Liver (tissue), 9 donors: ENCODE data around the gene DNAJA2. TPM values are rescaled to one million over a fixed set of nuclear protein-coding genes. Genes with fewer than 3 reads are reported as not detected.

Source experiments
- DNase-seq: peaks from one replicate; pipeline ENCODE4 v3.0.0-alpha.2; 2017; ENCODE audit warnings: low spot score
- H3K27ac ChIP-seq, 2 donors: one replicate each; pipeline ENCODE4 v1.7.0; 2013; ENCODE audit warnings: inconsistent platforms in 2 of 2, low read length in 2 of 2, control low read depth in 1 of 2, low read depth in 1 of 2, mild to moderate bottlenecking in 1 of 2
- H3K27me3 ChIP-seq, 4 donors: one replicate each; pipeline versions ENCODE4 v1.6.1 to v1.7.0; 2013; ENCODE audit warnings: low read length in 3 of 4, inconsistent platforms in 1 of 4, mild to moderate bottlenecking in 1 of 4, moderate library complexity in 1 of 4; ENCODE audit not compliant: control insufficient read depth in 4 of 4, insufficient read depth in 4 of 4
- H3K36me3 ChIP-seq, 4 donors: one replicate each; pipeline versions ENCODE4 v1.6.1 to v1.7.0; 2013; ENCODE audit warnings: low read length in 3 of 4, mild to moderate bottlenecking in 3 of 4, low read depth in 1 of 4, moderate library complexity in 1 of 4; ENCODE audit not compliant: control insufficient read depth in 4 of 4, insufficient read depth in 3 of 4
- H3K4me1 ChIP-seq, 4 donors: one replicate each; pipeline versions ENCODE4 v1.6.1 to v1.7.0; 2013; ENCODE audit warnings: low read length in 3 of 4, mild to moderate bottlenecking in 3 of 4, moderate library complexity in 1 of 4; ENCODE audit not compliant: control insufficient read depth in 4 of 4, insufficient read depth in 4 of 4
- H3K4me3 ChIP-seq, 3 donors: one replicate each; pipeline versions ENCODE4 v1.6.1 to v1.7.0; 2013; ENCODE audit warnings: low read length in 3 of 3, control low read depth in 1 of 3, low read depth in 1 of 3, mild to moderate bottlenecking in 1 of 3
- H3K9ac ChIP-seq, 2 donors: one replicate each; pipeline ENCODE4 v1.7.0; 2013; ENCODE audit warnings: low read length in 2 of 2, mild to moderate bottlenecking in 2 of 2, moderate library complexity in 2 of 2, control low read depth in 1 of 2, low read depth in 1 of 2
- H3K9me3 ChIP-seq, 4 donors: one replicate each; pipeline versions ENCODE4 v1.6.1 to v1.7.0; 2013; ENCODE audit warnings: low read length in 3 of 4; ENCODE audit not compliant: control insufficient read depth in 4 of 4
- EGR1 ChIP-seq, 2 donors: IDR thresholded peaks; 2 replicates each; pipeline ENCODE4 v1.6.1; 2016 to 2018; ENCODE audit warnings: antibody characterized with exemption in 2 of 2, low read depth in 2 of 2
- FOXA1 ChIP-seq: IDR thresholded peaks from 2 replicates; pipeline ENCODE4 v1.6.1; 2016; ENCODE audit warnings: antibody characterized with exemption
- GABPA ChIP-seq, 2 donors: IDR thresholded peaks in 1 of 2; conservative IDR thresholded peaks in 1 of 2; 2 replicates each; pipeline ENCODE4 v1.6.1; 2016; ENCODE audit warnings: antibody characterized with exemption in 2 of 2, mild to moderate bottlenecking in 1 of 2, moderate library complexity in 1 of 2
- NR2F2 ChIP-seq: IDR thresholded peaks from 2 replicates; pipeline ENCODE4 v1.6.1; 2016; ENCODE audit warnings: antibody characterized with exemption
- RAD21 ChIP-seq, 2 donors: IDR thresholded peaks; 2 replicates each; pipeline ENCODE4 v1.6.1; 2016; ENCODE audit warnings: antibody characterized with exemption in 2 of 2, mild to moderate bottlenecking in 2 of 2
- SP1 ChIP-seq: IDR thresholded peaks from 2 replicates; pipeline ENCODE4 v1.6.1; 2018; ENCODE audit warnings: antibody characterized with exemption, mild to moderate bottlenecking
- TAF1 ChIP-seq: conservative IDR thresholded peaks from 2 replicates; pipeline ENCODE4 v1.6.1; 2016; ENCODE audit warnings: antibody characterized with exemption, mild to moderate bottlenecking
- YY1 ChIP-seq: IDR thresholded peaks from 2 replicates; pipeline ENCODE4 v1.6.1; 2016; ENCODE audit warnings: antibody characterized with exemption, mild to moderate bottlenecking
- WGBS: extraction: QIAGEN DNeasy Blood & Tissue Kit; methylation state at CpG from one replicate; pipeline ENCODE4 v1.1.7; 2013; 5-methylcytosine and 5-hydroxymethylcytosine counted together
- polyA plus RNA-seq, 2 donors: library from polyadenylated mRNA; stranded (reverse) in 1 of 2; unstranded in 1 of 2; fragments of 200-250 nt in 1 of 2; fragments of >200 nt in 1 of 2; fragmentation: Nextera tagmentation in 1 of 2; extraction: Ambion mirVana in 1 of 2; gene quantifications; one replicate each; pipeline versions ENCODE4 v1.2.1 to v1.2.3, GENCODE V29; 2013 to 2015
- total RNA-seq, 2 donors: library from RNA; depleted of rRNA; stranded (reverse); fragments of >200 nt; gene quantifications; one replicate each; pipeline ENCODE4 v1.2.3, GENCODE V29; 2014
- TF ChIP-seq, protein P1 (sequence below): IDR thresholded peaks from 2 replicates; pipeline ENCODE4 v1.6.1; 2016; ENCODE audit warnings: antibody characterized with exemption
- TF ChIP-seq, protein P2 (sequence below): fragments of 150-350 bp; IDR thresholded peaks from 2 replicates; pipeline ENCODE4 v1.5.1; 2017; ENCODE audit warnings: improper control_type of control experiment, low read depth, low read length; ENCODE audit not compliant: missing input control
- TF ChIP-seq, protein P3 (sequence below): IDR thresholded peaks from 2 replicates; pipeline ENCODE4 v1.6.1; 2016; ENCODE audit warnings: antibody characterized with exemption
- TF ChIP-seq, protein P4 (sequence below): IDR thresholded peaks from 2 replicates; pipeline ENCODE4 v1.6.1; 2016; ENCODE audit warnings: antibody characterized with exemption, mild to moderate bottlenecking
- donor health status: healthy.
- donor health status: healthy.
- donor health status: healthy.
- donor health status: healthy.
- donor health status: healthy.

DNAJA2 gene
- total and polyA plus RNA-seq, 4 donors: 22.7 to 32.8 (median 25.5) TPM

- no peak for DNase-seq
- WGBS: 96% methylated on average over 3 of the region's 3 CpGs
- Histone ChIP-seq H3K9me3 (no peaks in the 10 kb centered on the region), H3K27me3 (no peaks in the 10 kb centered on the region), H3K27ac (no peak overlapping the region), H3K4me3 (no peak overlapping the region), H3K36me3 (peaks cover 2 to 50% (median 40%) of the 10 kb centered on the region in 4 donors), H3K9ac (no peak overlapping the region), H3K4me1 (peaks cover 5 to 30% (median 20%) of the 10 kb centered on the region in 4 donors)
- TF ChIP-seq, protein P1, sequence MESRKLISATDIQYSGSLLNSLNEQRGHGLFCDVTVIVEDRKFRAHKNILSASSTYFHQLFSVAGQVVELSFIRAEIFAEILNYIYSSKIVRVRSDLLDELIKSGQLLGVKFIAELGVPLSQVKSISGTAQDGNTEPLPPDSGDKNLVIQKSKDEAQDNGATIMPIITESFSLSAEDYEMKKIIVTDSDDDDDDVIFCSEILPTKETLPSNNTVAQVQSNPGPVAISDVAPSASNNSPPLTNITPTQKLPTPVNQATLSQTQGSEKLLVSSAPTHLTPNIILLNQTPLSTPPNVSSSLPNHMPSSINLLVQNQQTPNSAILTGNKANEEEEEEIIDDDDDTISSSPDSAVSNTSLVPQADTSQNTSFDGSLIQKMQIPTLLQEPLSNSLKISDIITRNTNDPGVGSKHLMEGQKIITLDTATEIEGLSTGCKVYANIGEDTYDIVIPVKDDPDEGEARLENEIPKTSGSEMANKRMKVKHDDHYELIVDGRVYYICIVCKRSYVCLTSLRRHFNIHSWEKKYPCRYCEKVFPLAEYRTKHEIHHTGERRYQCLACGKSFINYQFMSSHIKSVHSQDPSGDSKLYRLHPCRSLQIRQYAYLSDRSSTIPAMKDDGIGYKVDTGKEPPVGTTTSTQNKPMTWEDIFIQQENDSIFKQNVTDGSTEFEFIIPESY: no peak
- TF ChIP-seq, protein P2, sequence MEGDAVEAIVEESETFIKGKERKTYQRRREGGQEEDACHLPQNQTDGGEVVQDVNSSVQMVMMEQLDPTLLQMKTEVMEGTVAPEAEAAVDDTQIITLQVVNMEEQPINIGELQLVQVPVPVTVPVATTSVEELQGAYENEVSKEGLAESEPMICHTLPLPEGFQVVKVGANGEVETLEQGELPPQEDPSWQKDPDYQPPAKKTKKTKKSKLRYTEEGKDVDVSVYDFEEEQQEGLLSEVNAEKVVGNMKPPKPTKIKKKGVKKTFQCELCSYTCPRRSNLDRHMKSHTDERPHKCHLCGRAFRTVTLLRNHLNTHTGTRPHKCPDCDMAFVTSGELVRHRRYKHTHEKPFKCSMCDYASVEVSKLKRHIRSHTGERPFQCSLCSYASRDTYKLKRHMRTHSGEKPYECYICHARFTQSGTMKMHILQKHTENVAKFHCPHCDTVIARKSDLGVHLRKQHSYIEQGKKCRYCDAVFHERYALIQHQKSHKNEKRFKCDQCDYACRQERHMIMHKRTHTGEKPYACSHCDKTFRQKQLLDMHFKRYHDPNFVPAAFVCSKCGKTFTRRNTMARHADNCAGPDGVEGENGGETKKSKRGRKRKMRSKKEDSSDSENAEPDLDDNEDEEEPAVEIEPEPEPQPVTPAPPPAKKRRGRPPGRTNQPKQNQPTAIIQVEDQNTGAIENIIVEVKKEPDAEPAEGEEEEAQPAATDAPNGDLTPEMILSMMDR: no peak
- TF ChIP-seq, protein P3, sequence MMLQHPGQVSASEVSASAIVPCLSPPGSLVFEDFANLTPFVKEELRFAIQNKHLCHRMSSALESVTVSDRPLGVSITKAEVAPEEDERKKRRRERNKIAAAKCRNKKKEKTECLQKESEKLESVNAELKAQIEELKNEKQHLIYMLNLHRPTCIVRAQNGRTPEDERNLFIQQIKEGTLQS: no peak
- TF ChIP-seq SP1: no peak
- no peak for TF ChIP-seq EGR1 (IDR thresholded peaks at IDR 0.05; ENCODE audit: low read depth in 2 of 2)
- TF ChIP-seq NR2F2: no peak
- TF ChIP-seq, protein P4, sequence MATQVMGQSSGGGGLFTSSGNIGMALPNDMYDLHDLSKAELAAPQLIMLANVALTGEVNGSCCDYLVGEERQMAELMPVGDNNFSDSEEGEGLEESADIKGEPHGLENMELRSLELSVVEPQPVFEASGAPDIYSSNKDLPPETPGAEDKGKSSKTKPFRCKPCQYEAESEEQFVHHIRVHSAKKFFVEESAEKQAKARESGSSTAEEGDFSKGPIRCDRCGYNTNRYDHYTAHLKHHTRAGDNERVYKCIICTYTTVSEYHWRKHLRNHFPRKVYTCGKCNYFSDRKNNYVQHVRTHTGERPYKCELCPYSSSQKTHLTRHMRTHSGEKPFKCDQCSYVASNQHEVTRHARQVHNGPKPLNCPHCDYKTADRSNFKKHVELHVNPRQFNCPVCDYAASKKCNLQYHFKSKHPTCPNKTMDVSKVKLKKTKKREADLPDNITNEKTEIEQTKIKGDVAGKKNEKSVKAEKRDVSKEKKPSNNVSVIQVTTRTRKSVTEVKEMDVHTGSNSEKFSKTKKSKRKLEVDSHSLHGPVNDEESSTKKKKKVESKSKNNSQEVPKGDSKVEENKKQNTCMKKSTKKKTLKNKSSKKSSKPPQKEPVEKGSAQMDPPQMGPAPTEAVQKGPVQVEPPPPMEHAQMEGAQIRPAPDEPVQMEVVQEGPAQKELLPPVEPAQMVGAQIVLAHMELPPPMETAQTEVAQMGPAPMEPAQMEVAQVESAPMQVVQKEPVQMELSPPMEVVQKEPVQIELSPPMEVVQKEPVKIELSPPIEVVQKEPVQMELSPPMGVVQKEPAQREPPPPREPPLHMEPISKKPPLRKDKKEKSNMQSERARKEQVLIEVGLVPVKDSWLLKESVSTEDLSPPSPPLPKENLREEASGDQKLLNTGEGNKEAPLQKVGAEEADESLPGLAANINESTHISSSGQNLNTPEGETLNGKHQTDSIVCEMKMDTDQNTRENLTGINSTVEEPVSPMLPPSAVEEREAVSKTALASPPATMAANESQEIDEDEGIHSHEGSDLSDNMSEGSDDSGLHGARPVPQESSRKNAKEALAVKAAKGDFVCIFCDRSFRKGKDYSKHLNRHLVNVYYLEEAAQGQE: no peak
- no peak for TF ChIP-seq YY1
- TF ChIP-seq TAF1: no peak
Observed at GRCh38 chr16:46916980-46917379, 56.5 kb downstream of the DNAJA2 start.

DNA sequence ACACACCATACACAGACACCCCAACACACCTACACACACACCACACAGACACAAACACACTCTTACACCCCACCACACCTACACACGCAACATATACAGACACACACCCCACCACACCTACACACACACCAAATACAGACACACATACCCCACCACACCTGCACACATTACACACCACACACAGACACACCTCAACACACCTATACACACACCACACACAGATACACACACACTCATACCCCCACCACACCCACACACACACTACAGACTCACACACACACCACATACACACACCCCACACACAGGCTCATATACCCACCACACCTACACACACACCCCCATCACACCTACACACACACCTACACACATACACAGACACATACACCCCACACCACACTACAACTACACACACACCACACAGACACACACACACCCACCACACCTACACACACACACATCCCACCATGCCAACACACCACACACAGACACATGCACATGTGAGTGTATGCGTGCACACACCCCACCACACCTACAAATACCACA, 57.9 kb downstream of the DNAJA2 start:
- Histone ChIP-seq H3K27ac (no peak overlapping the region), H3K4me3 (no peak overlapping the region), H3K27me3 (no peaks in the 10 kb centered on the region), H3K9ac (no peak overlapping the region), H3K36me3 (peaks cover 4 to 60% (median 47%) of the 10 kb centered on the region in 4 donors), H3K9me3 (no peaks in the 10 kb centered on the region), H3K4me1 (peaks cover 5 to 27% (median 19%) of the 10 kb centered on the region in 4 donors)
- DNase-seq: no peak
- WGBS: 97% methylated on average over 2 of the region's 2 CpGs
- no peak for TF ChIP-seq EGR1 (IDR thresholded peaks at IDR 0.05; ENCODE audit: low read depth in 2 of 2)
- TF ChIP-seq, protein P3: no peak
- TF ChIP-seq RAD21 (IDR thresholded peaks at IDR 0.05): no peak
- TF ChIP-seq FOXA1: no peak
- no peak for TF ChIP-seq TAF1
- TF ChIP-seq GABPA (IDR thresholded peaks at IDR 0.05 in 1 of 2, conservative IDR thresholded peaks at IDR 0.05 in 1 of 2): no peak
- TF ChIP-seq, protein P1: no peak
- TF ChIP-seq, protein P4: no peak
- no peak for TF ChIP-seq NR2F2
- TF ChIP-seq, protein P2: no peak
